ENCODE measurements around the gene TRAPPC3L. TPM values are rescaled to one million over a fixed set of nuclear protein-coding genes. Genes with fewer than 3 reads are reported as not detected.

The TRAPPC3L gene
- total and polyA plus RNA-seq, 9 of the 15 experiments (the other 6 are each of a cell fraction or from before 2014, with no cell fraction given): not detected

- TF ChIP-seq, protein P1, sequence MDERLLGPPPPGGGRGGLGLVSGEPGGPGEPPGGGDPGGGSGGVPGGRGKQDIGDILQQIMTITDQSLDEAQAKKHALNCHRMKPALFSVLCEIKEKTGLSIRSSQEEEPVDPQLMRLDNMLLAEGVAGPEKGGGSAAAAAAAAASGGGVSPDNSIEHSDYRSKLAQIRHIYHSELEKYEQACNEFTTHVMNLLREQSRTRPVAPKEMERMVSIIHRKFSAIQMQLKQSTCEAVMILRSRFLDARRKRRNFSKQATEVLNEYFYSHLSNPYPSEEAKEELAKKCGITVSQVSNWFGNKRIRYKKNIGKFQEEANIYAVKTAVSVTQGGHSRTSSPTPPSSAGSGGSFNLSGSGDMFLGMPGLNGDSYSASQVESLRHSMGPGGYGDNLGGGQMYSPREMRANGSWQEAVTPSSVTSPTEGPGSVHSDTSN (CRISPR knock-in tag; IDR thresholded peaks at IDR 0.05; ENCODE audit: low read depth): no peak
- TF ChIP-seq, protein P1 (tag; conservative IDR thresholded peaks at IDR 0.05; ENCODE audit: low read depth): no peak; the same call in 1 of the 2 replicates
- no peak for TF ChIP-seq POLR2AphosphoS5 (IDR thresholded peaks at IDR 0.05; ENCODE audit: control insufficient read depth, insufficient read depth, low read depth, low read length)
- TF ChIP-seq EP300 (IDR thresholded peaks at IDR 0.05; ENCODE audit: low read length): no peak
- TF ChIP-seq ZNF518B (CRISPR knock-in tag; IDR thresholded peaks at IDR 0.05): no peak
- TF ChIP-seq, protein P2, sequence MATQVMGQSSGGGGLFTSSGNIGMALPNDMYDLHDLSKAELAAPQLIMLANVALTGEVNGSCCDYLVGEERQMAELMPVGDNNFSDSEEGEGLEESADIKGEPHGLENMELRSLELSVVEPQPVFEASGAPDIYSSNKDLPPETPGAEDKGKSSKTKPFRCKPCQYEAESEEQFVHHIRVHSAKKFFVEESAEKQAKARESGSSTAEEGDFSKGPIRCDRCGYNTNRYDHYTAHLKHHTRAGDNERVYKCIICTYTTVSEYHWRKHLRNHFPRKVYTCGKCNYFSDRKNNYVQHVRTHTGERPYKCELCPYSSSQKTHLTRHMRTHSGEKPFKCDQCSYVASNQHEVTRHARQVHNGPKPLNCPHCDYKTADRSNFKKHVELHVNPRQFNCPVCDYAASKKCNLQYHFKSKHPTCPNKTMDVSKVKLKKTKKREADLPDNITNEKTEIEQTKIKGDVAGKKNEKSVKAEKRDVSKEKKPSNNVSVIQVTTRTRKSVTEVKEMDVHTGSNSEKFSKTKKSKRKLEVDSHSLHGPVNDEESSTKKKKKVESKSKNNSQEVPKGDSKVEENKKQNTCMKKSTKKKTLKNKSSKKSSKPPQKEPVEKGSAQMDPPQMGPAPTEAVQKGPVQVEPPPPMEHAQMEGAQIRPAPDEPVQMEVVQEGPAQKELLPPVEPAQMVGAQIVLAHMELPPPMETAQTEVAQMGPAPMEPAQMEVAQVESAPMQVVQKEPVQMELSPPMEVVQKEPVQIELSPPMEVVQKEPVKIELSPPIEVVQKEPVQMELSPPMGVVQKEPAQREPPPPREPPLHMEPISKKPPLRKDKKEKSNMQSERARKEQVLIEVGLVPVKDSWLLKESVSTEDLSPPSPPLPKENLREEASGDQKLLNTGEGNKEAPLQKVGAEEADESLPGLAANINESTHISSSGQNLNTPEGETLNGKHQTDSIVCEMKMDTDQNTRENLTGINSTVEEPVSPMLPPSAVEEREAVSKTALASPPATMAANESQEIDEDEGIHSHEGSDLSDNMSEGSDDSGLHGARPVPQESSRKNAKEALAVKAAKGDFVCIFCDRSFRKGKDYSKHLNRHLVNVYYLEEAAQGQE (IDR thresholded peaks at IDR 0.05; ENCODE audit: borderline replicate concordance): peak; percentile 49; the same call in 1 of the 2 replicates
- TF ChIP-seq, protein P2 (CRISPR knock-in tag; IDR thresholded peaks at IDR 0.05; ENCODE audit: low read depth): no peak
- TF ChIP-seq SMARCB1 (IDR thresholded peaks at IDR 0.05; ENCODE audit: insufficient read length, low read depth): no peak
- TF ChIP-seq ZNF174 (CRISPR knock-in tag; IDR thresholded peaks at IDR 0.05): no peak
- no peak for TF ChIP-seq ZNF23 (CRISPR knock-in tag; IDR thresholded peaks at IDR 0.05)
- no peak for TF ChIP-seq MLX (CRISPR knock-in tag; conservative IDR thresholded peaks at IDR 0.05)
- no peak for TF ChIP-seq PCBP2 (IDR thresholded peaks at IDR 0.05; ENCODE audit: low read depth, low read length, poor library complexity, severe bottlenecking)
- TF ChIP-seq PPARD (CRISPR knock-in tag; IDR thresholded peaks at IDR 0.05): no peak
Observed at GRCh38 chr6:116536216-116536621, 9.3 kb downstream of the TRAPPC3L start (continued).
